Endothelial cell of umbilical vein (primary cell): Measurements from ENCODE around the gene TNFRSF19. TPM values are rescaled to one million over a fixed set of nuclear protein-coding genes. Genes with fewer than 3 reads are reported as not detected.

Source experiments
- BruUV-seq: library from RNA; stranded (reverse); fragments of 400-500 nt; replicated peaks from 2 replicates; lab custom pipeline; 2021; lab: Mats Ljungman, UMichigan
- CTCF ChIA-PET: fragments of 300-600, 350-600 bp; sonication (Branson Sonifier 250); formaldehyde crosslinking; loops from one replicate; lab custom pipeline; 2021; ENCODE audit warnings: antibody characterized with exemption, inconsistent platforms; lab: Charles Lee
- POLR2A ChIA-PET: fragments of 300-600, 350-600 bp; sonication (Branson Sonifier 250); formaldehyde crosslinking; loops from one replicate; lab custom pipeline; 2021; ENCODE audit warnings: antibody characterized with exemption, inconsistent platforms; lab: Charles Lee
- DNase-seq: peaks from one replicate; pipeline ENCODE4 v3.0.0-alpha.2; 2011; ENCODE audit warnings: low read depth, low spot score
- FAIRE-seq: peaks from 2 replicates; lab custom pipeline; 2011; peaks lifted over from hg19 to GRCh38; lab: Jason Lieb, UNC
- H2AFZ ChIP-seq: 2 replicates; pipeline ENCODE4 v1.6.0; 2012; ENCODE audit warnings: low read depth, low read length, control low read depth, inconsistent platforms
- H3K27ac ChIP-seq: 2 replicates; pipeline ENCODE4 v1.5.1; 2011; ENCODE audit warnings: low read depth, mild to moderate bottlenecking, control low read depth, low read length, moderate library complexity; ENCODE audit not compliant: insufficient read depth
- H3K27me3 ChIP-seq, 2 experiments: 2 replicates each; pipeline versions ENCODE4 v1.6.0 to v1.6.1; 2011; ENCODE audit warnings: low read length in 2 of 2, mixed read lengths in 1 of 2; ENCODE audit not compliant: control insufficient read depth in 2 of 2, insufficient read depth in 2 of 2
- H3K36me3 ChIP-seq, 2 experiments: 2 replicates in 1 of 2; 3 replicates in 1 of 2; pipeline ENCODE4 v1.5.1; 2011; ENCODE audit warnings: low read length in 2 of 2, mild to moderate bottlenecking in 1 of 2, moderate library complexity in 1 of 2; ENCODE audit not compliant: control insufficient read depth in 2 of 2, insufficient read depth in 2 of 2; ENCODE audit errors: extremely low read depth in 1 of 2
- H3K4me1 ChIP-seq: 3 replicates; pipeline ENCODE4 v1.5.1; 2011; ENCODE audit warnings: mild to moderate bottlenecking, low read length; ENCODE audit not compliant: control insufficient read depth, insufficient read depth; ENCODE audit errors: extremely low read depth
- H3K4me2 ChIP-seq: 2 replicates; pipeline ENCODE4 v1.6.1; 2011; ENCODE audit warnings: low read length, control low read depth, mixed read lengths; ENCODE audit not compliant: insufficient read depth
- H3K4me3 ChIP-seq, 3 experiments: fragments of 200-600 bp in 1 of 3; sonication (generic), shearing (Covaris generic) in 1 of 3; replicated peaks in 1 of 3; 2 replicates each; pipeline ENCODE4 v1.5.1; 2011 to 2016; ENCODE audit warnings: control low read depth in 3 of 3, low read length in 3 of 3, mild to moderate bottlenecking in 2 of 3, inconsistent platforms in 1 of 3, low read depth in 1 of 3, moderate library complexity in 1 of 3; ENCODE audit not compliant: insufficient read depth in 1 of 3
- H3K79me2 ChIP-seq: 2 replicates; pipeline ENCODE4 v1.6.0; 2012; ENCODE audit warnings: low read length, inconsistent platforms; ENCODE audit not compliant: control insufficient read depth, insufficient read depth
- H3K9ac ChIP-seq: replicated peaks from 2 replicates; pipeline ENCODE3; 2011; ENCODE audit warnings: low read length, control low read depth; ENCODE audit not compliant: insufficient read depth; ENCODE audit errors: extremely low read depth
- H3K9me1 ChIP-seq: replicated peaks from 3 replicates; pipeline ENCODE4 v1.6.0; 2011; ENCODE audit warnings: mild to moderate bottlenecking, low read length; ENCODE audit not compliant: control insufficient read depth, insufficient read depth; ENCODE audit errors: extremely low read depth
- H3K9me3 ChIP-seq: replicated peaks from 2 replicates; pipeline ENCODE4 v1.5.1; 2012; ENCODE audit warnings: low read length, inconsistent platforms; ENCODE audit not compliant: control insufficient read depth, insufficient read depth
- H4K20me1 ChIP-seq: replicated peaks from 2 replicates; pipeline ENCODE3; 2011; ENCODE audit warnings: mild to moderate bottlenecking, low read length; ENCODE audit not compliant: control insufficient read depth, insufficient read depth; ENCODE audit errors: extremely low read depth
- EZH2 ChIP-seq: IDR thresholded peaks from 2 replicates; pipeline ENCODE4 v1.6.1; 2012; ENCODE audit warnings: borderline replicate concordance, low read depth, mild to moderate bottlenecking, moderate library complexity, low read length, inconsistent platforms; ENCODE audit not compliant: severe bottlenecking
- FOS ChIP-seq: IDR thresholded peaks from 2 replicates; pipeline ENCODE4 v1.6.1; 2011; ENCODE audit warnings: mild to moderate bottlenecking, low read length, moderate library complexity, borderline replicate concordance; ENCODE audit not compliant: insufficient read depth
- GATA2 ChIP-seq: IDR thresholded peaks from 2 replicates; pipeline ENCODE4 v1.7.0; 2011; ENCODE audit warnings: low read depth, mild to moderate bottlenecking, moderate library complexity, mixed read lengths, low read length; ENCODE audit not compliant: insufficient read length, insufficient read depth
- JUN ChIP-seq: IDR thresholded peaks from 2 replicates; pipeline ENCODE4 v1.6.1; 2011; ENCODE audit warnings: borderline replicate concordance, low read depth; ENCODE audit not compliant: insufficient read length, insufficient read depth
- MYC ChIP-seq: IDR thresholded peaks from one replicate; pipeline ENCODE4 v1.6.1; 2011; ENCODE audit warnings: mild to moderate bottlenecking, low read depth, low read length
- POLR2A ChIP-seq: IDR thresholded peaks from 2 replicates; pipeline ENCODE4 v1.6.1; 2012; ENCODE audit warnings: low read depth, mild to moderate bottlenecking, control low read depth, low read length
- POLR2AphosphoS5 ChIP-seq: IDR thresholded peaks from 2 replicates; pipeline ENCODE4 v1.6.1; 2012; ENCODE audit warnings: low read depth, mild to moderate bottlenecking, control low read depth, low read length, moderate library complexity; ENCODE audit not compliant: insufficient read depth
- dilution Hi-C: fragments of 300-500 bp; cut with MboI; formaldehyde crosslinking; loops from one replicate; pipeline ENCODE4 v1.15.0; 2019; ENCODE audit warnings: low sequenced_read_pairs; ENCODE audit not compliant: extremely low pct_ligation_motif_present
- intact Hi-C: fragments of 100-400 bp; cut with micrococcal nuclease; formaldehyde crosslinking; loops from one replicate; pipeline ENCODE4 v1.10.0; 2022
- polyA plus RNA-seq, 4 experiments: library from polyadenylated mRNA; depleted of rRNA in 3 of 4; stranded (reverse) in 3 of 4; unstranded in 1 of 4; fragments of >200 nt; gene quantifications; 2 replicates each; pipeline versions ENCODE4 v1.2.1 to v1.2.3, GENCODE V29; 2011 to 2012; ENCODE audit warnings: missing spikeins in 1 of 4
- total RNA-seq: library from RNA; stranded (reverse); gene quantifications from 2 replicates; pipeline ENCODE4 v1.2.3, GENCODE V29; 2021
- TF ChIP-seq, protein P1 (sequence below), 2 donors: IDR thresholded peaks; 1 replicate in 1 of 2; 2 replicates in 1 of 2; pipeline ENCODE4 v1.5.1; 2011; ENCODE audit warnings: low read length in 2 of 2, mild to moderate bottlenecking in 2 of 2, moderate library complexity in 2 of 2, control low read depth in 1 of 2, inconsistent platforms in 1 of 2, low read depth in 1 of 2; ENCODE audit not compliant: insufficient read depth in 1 of 2; ENCODE audit errors: extremely low read depth in 1 of 2
- TF ChIP-seq, protein P2 (sequence below): IDR thresholded peaks from 2 replicates; pipeline ENCODE4 v1.6.1; 2011; ENCODE audit not compliant: insufficient read depth, insufficient read length

TNFRSF19 gene
- total and polyA plus RNA-seq, 2 donors (not counting 3 experiments of a cell fraction or from before 2014, with no cell fraction given) = 0.23 to 0.29 TPM

DNA sequence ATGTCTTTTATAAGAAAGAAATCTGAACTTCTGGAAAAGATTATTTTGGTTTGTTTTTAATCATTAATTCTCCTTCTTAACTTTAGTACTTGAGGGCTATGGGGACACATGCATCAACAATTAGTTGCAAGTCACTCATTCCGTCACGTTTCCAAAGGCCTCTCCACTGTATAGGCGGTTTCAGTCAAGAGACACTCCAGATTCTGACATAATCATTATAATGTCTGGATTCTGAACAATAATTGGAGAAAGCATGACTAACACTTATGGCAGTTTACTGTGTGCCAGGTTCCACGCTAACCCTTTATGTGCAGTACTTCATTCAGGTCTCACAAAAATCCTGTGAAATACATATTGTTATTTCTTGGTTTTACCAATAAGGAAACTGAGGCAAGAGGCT, 71.9 kb downstream of the TNFRSF19 start:
- TF ChIP-seq GATA2 = no peak
- no peak for TF ChIP-seq JUN
- no peak for TF ChIP-seq POLR2A
- TF ChIP-seq FOS = no peak
- TF ChIP-seq POLR2AphosphoS5 = no peak
- TF ChIP-seq, protein P1, sequence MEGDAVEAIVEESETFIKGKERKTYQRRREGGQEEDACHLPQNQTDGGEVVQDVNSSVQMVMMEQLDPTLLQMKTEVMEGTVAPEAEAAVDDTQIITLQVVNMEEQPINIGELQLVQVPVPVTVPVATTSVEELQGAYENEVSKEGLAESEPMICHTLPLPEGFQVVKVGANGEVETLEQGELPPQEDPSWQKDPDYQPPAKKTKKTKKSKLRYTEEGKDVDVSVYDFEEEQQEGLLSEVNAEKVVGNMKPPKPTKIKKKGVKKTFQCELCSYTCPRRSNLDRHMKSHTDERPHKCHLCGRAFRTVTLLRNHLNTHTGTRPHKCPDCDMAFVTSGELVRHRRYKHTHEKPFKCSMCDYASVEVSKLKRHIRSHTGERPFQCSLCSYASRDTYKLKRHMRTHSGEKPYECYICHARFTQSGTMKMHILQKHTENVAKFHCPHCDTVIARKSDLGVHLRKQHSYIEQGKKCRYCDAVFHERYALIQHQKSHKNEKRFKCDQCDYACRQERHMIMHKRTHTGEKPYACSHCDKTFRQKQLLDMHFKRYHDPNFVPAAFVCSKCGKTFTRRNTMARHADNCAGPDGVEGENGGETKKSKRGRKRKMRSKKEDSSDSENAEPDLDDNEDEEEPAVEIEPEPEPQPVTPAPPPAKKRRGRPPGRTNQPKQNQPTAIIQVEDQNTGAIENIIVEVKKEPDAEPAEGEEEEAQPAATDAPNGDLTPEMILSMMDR (IDR thresholded peaks at IDR 0.05; ENCODE audit: extremely low read depth in 1 of 2, insufficient read depth in 1 of 2, low read depth in 1 of 2, low read length in 2 of 2) = no peak
- TF ChIP-seq MYC = no peak
- TF ChIP-seq EZH2 = no peak
- TF ChIP-seq, protein P2, sequence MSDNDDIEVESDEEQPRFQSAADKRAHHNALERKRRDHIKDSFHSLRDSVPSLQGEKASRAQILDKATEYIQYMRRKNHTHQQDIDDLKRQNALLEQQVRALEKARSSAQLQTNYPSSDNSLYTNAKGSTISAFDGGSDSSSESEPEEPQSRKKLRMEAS = no peak
- intact Hi-C loops (no loop called here), dilution Hi-C loops (no loop called here)
- BruUV-seq = no TSS peak
- Histone ChIP-seq H3K9me1 (no peaks in the 10 kb centered on the region), H4K20me1 (no peaks in the 10 kb centered on the region), H3K27ac (no peak overlapping the region), H3K36me3 (no peaks in the 10 kb centered on the region), H3K27me3 (peaks cover 0 to 9% of the 10 kb centered on the region in 2 experiments), H3K4me2 (no peak overlapping the region), H3K9ac (no peak overlapping the region), H3K79me2 (no peaks in the 10 kb centered on the region), H3K9me3 (no peaks in the 10 kb centered on the region), H3K4me1 (no peaks in the 10 kb centered on the region), H2AFZ (no peak overlapping the region), H3K4me3 (no peak overlapping the region)
- FAIRE-seq (no peak), DNase-seq (no peak)
- POLR2A ChIA-PET = no interaction called here
- CTCF ChIA-PET = no interaction called here
